Neural progenitor cell (in vitro differentiated cells): ENCODE data around the gene NAMPT. TPM values are rescaled to one million over a fixed set of nuclear protein-coding genes. Genes with fewer than 3 reads are reported as not detected.

Experiments used
- DNase-seq: peaks from one replicate; pipeline ENCODE4 v3.0.0-alpha.2; 2016; ENCODE audit warnings: low spot score
- H2AFZ ChIP-seq: fragments of 200-600 bp; sonication (generic); replicated peaks from 2 replicates; pipeline ENCODE4 v1.6.1; 2016; ENCODE audit warnings: antibody characterized with exemption
- H3F3A ChIP-seq: fragments of 200-600 bp; sonication (generic); 2 replicates; pipeline ENCODE4 v1.6.1; 2016; ENCODE audit warnings: antibody characterized with exemption, low read depth
- H3K27ac ChIP-seq: fragments of 200-600 bp; sonication (generic); 2 replicates; pipeline ENCODE4 v1.5.1; 2016; ENCODE audit warnings: mild to moderate bottlenecking
- H3K27me3 ChIP-seq: fragments of 200-600 bp; sonication (generic); 2 replicates; pipeline ENCODE4 v1.6.1; 2016; ENCODE audit warnings: mild to moderate bottlenecking, moderate library complexity
- H3K36me3 ChIP-seq: fragments of 200-600 bp; sonication (generic); 2 replicates; pipeline ENCODE4 v1.5.1; 2016
- H3K4me1 ChIP-seq: fragments of 200-600 bp; sonication (generic); 2 replicates; pipeline ENCODE4 v1.6.1; 2016; ENCODE audit warnings: mixed run types
- H3K4me2 ChIP-seq: fragments of 200-600 bp; sonication (generic); 2 replicates; pipeline ENCODE4 v1.6.1; 2016
- H3K4me3 ChIP-seq: fragments of 200-600 bp; sonication (generic); 2 replicates; pipeline ENCODE4 v1.5.1; 2016
- H3K79me2 ChIP-seq: fragments of 200-600 bp; sonication (generic); 2 replicates; pipeline ENCODE4 v1.6.1; 2016; ENCODE audit warnings: low read depth
- H3K9ac ChIP-seq: fragments of 200-600 bp; sonication (generic); 2 replicates; pipeline ENCODE4 v1.6.1; 2016
- H3K9me3 ChIP-seq: fragments of 200-600 bp; sonication (generic); 2 replicates; pipeline ENCODE4 v1.5.1; 2016; ENCODE audit warnings: low read depth
- H4K20me1 ChIP-seq: fragments of 200-600 bp; sonication (generic); 2 replicates; pipeline ENCODE4 v1.6.1; 2016; ENCODE audit warnings: low read depth
- H3K27ac Mint-ChIP-seq: 3 replicates; pipeline ENCODE4 v1.8.0; 2021; ENCODE audit warnings: mixed read lengths
- H3K27me3 Mint-ChIP-seq: 2 replicates; pipeline ENCODE4 v1.8.0; 2022; ENCODE audit warnings: low read depth, mild to moderate bottlenecking, inconsistent platforms, moderate library complexity, mixed read lengths; ENCODE audit not compliant: insufficient read depth
- H3K36me3 Mint-ChIP-seq: 3 replicates; pipeline ENCODE4 v1.8.0; 2021; ENCODE audit warnings: mixed read lengths
- H3K4me1 Mint-ChIP-seq: 3 replicates; pipeline ENCODE4 v1.8.0; 2021; ENCODE audit warnings: mixed read lengths
- H3K4me3 Mint-ChIP-seq: 3 replicates; pipeline ENCODE4 v1.8.0; 2021; ENCODE audit warnings: mild to moderate bottlenecking, moderate library complexity, mixed read lengths
- H3K9me3 Mint-ChIP-seq: 3 replicates; pipeline ENCODE4 v1.8.0; 2020; ENCODE audit warnings: mixed read lengths
- EZH2 ChIP-seq: fragments of 200-600 bp; sonication (generic); IDR thresholded peaks from 2 replicates; pipeline ENCODE4 v1.6.1; 2017; ENCODE audit warnings: antibody characterized with exemption, mild to moderate bottlenecking, moderate library complexity
- EZH2phosphoT487 ChIP-seq: fragments of 200-600 bp; sonication (generic); IDR thresholded peaks from 2 replicates; pipeline ENCODE4 v1.6.1; 2017; ENCODE audit warnings: antibody characterized with exemption
- total RNA-seq: library from RNA; depleted of rRNA; stranded (reverse); fragments of >200 nt; gene quantifications from 2 replicates; pipeline ENCODE4 v1.2.3, GENCODE V29; 2015; ENCODE audit warnings: low replicate concordance
- TF ChIP-seq, protein P1 (sequence below): fragments of 200-600 bp; sonication (generic); IDR thresholded peaks from 2 replicates; pipeline ENCODE4 v1.5.1; 2017; ENCODE audit warnings: antibody characterized with exemption, mild to moderate bottlenecking

Gene NAMPT
- total RNA-seq, 1 donor from 2014 or later: 143 TPM

DNA sequence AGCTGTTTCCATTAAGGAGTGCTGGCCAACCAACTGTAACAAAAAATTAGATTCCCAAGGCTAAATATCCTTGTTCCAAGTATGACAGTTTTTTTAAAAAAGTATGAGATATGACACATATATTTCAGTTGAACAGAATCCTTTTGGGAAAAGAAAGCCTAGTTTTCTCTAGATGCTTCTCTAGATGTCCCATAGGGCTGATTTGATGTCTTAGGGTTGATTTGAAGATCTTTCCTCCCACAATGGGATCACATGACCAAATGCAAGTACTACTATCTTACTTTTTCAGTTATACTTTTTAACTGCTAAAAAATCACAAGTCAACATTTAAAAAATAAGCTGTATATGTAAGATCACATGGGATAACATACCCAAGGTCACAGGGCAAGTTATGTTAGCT, 3.7 kb downstream of the NAMPT start:
- Mint-ChIP-seq H3K27ac (no peak overlapping the region), H3K4me3 (no peak overlapping the region), H3K4me1 (peaks cover 15% of the 10 kb centered on the region), H3K36me3 (peaks cover 20% of the 10 kb centered on the region), H3K9me3 (no peaks in the 10 kb centered on the region), H3K27me3 (peaks cover 3% of the 10 kb centered on the region)
- no peak overlapping the region for H3K9ac ChIP-seq
- no peak for DNase-seq
- no peak overlapping the region for H2AFZ ChIP-seq
- no peaks in the 10 kb centered on the region for H3K27me3 ChIP-seq
- no peaks in the 10 kb centered on the region for H3K9me3 ChIP-seq
- H3K79me2 ChIP-seq: peaks cover 81% of the 10 kb centered on the region
- TF ChIP-seq EZH2phosphoT487 (no peak), EZH2 (no peak)
- TF ChIP-seq, protein P1, sequence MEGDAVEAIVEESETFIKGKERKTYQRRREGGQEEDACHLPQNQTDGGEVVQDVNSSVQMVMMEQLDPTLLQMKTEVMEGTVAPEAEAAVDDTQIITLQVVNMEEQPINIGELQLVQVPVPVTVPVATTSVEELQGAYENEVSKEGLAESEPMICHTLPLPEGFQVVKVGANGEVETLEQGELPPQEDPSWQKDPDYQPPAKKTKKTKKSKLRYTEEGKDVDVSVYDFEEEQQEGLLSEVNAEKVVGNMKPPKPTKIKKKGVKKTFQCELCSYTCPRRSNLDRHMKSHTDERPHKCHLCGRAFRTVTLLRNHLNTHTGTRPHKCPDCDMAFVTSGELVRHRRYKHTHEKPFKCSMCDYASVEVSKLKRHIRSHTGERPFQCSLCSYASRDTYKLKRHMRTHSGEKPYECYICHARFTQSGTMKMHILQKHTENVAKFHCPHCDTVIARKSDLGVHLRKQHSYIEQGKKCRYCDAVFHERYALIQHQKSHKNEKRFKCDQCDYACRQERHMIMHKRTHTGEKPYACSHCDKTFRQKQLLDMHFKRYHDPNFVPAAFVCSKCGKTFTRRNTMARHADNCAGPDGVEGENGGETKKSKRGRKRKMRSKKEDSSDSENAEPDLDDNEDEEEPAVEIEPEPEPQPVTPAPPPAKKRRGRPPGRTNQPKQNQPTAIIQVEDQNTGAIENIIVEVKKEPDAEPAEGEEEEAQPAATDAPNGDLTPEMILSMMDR: no peak
- no peak overlapping the region for H3K4me2 ChIP-seq
- no peak overlapping the region for H3K27ac ChIP-seq
- H3K4me3 ChIP-seq: no peak overlapping the region
- H3K36me3 ChIP-seq: no peaks in the 10 kb centered on the region
- H4K20me1 ChIP-seq: peaks cover 53% of the 10 kb centered on the region
- H3K4me1 ChIP-seq: peaks cover 30% of the 10 kb centered on the region
- H3F3A ChIP-seq: peaks cover 21% of the 10 kb centered on the region

DNA sequence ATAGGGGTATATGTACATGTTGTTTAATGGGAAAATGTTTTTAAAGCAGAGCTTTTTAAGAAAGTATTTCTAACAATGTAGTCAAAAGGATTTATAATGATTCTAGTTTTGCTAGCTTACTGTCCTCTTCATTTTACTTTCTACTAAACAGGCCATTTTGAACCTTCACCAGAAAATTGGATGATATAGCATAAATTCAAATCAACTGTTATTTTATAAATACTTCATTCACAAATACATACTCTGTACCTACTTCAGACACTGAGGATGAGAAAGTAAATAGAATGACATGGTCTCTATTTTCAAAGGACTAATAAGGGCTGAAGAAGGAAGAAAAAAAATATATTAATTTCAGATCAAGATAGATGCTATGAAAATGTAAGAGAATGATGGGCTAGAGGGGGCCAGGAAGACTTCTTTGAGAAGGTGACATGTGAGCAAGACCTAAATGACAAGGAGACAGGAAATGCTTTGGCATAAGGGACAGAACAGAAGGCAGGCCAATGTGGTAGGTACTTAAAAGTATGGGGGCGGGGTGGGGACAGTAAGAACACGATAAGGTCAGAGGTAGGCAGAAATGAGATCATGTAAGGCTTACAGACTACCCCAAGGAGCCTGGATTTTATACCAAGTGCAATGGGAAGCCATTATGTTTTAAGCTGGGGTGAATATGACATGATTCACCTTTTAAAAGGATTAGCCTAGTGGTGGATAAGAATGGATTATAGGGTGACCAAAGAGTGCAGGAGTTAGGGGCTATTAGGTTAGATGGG, 5.2 kb downstream of the NAMPT start:
- Histone ChIP-seq H3K9me3 (no peaks in the 10 kb centered on the region), H3F3A (peaks cover 9% of the 10 kb centered on the region), H3K4me2 (peak overlapping the region; percentile 5), H3K4me1 (peaks cover 25% of the 10 kb centered on the region), H3K9ac (no peak overlapping the region), H3K4me3 (no peak overlapping the region), H3K27ac (no peak overlapping the region), H3K27me3 (no peaks in the 10 kb centered on the region), H3K36me3 (no peaks in the 10 kb centered on the region), H2AFZ (no peak overlapping the region), H4K20me1 (peaks cover 53% of the 10 kb centered on the region), H3K79me2 (peaks cover 95% of the 10 kb centered on the region)
- Mint-ChIP-seq H3K9me3 (no peaks in the 10 kb centered on the region), H3K36me3 (peaks cover 22% of the 10 kb centered on the region), H3K27ac (no peak overlapping the region), H3K27me3 (peaks cover 2% of the 10 kb centered on the region), H3K4me3 (no peak overlapping the region), H3K4me1 (peaks cover 12% of the 10 kb centered on the region)
- no peak for TF ChIP-seq EZH2phosphoT487
- TF ChIP-seq EZH2: no peak
- TF ChIP-seq, protein P1: no peak
- no peak for DNase-seq

DNA sequence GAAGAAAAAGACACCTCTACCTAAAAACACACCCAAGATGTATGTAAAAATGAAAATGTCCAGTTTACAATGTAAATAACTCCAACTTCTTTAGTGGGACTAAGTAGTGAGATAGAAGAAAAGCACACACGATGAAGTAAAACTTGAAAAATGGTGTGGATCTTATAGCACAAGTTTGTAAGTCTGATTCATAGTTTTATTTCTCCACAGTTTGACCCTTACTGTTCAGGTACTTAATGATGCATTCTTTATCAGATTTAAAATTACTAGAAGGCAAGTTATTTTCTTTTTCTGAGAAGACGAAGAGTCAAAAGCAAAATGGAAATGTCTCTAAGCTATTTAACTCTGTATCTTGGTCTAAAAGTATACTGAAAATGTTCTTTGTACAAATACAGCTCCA, 6.1 kb downstream of the NAMPT start:
- H3F3A ChIP-seq: peaks cover 4% of the 10 kb centered on the region
- no peaks in the 10 kb centered on the region for H3K27me3 ChIP-seq
- no peaks in the 10 kb centered on the region for H3K9me3 Mint-ChIP-seq
- no peak overlapping the region for H3K4me3 Mint-ChIP-seq
- H3K9me3 ChIP-seq: no peaks in the 10 kb centered on the region
- no peak overlapping the region for H3K27ac Mint-ChIP-seq
- peaks cover 2% of the 10 kb centered on the region for H3K27me3 Mint-ChIP-seq
- no peak overlapping the region for H3K27ac ChIP-seq
- DNase-seq: no peak
- H2AFZ ChIP-seq: no peak overlapping the region
- TF ChIP-seq, protein P1: no peak
- TF ChIP-seq EZH2phosphoT487 (no peak), EZH2 (no peak)
- peaks cover 92% of the 10 kb centered on the region for H3K79me2 ChIP-seq
- H3K9ac ChIP-seq: no peak overlapping the region
- H3K4me1 ChIP-seq: peaks cover 24% of the 10 kb centered on the region
- H3K4me2 ChIP-seq: no peak overlapping the region
- H3K4me3 ChIP-seq: no peak overlapping the region
- H4K20me1 ChIP-seq: peaks cover 49% of the 10 kb centered on the region
- H3K36me3 ChIP-seq: no peaks in the 10 kb centered on the region
- H3K4me1 Mint-ChIP-seq: peaks cover 9% of the 10 kb centered on the region
- H3K36me3 Mint-ChIP-seq: peaks cover 23% of the 10 kb centered on the region
